Right atrium auricular region (tissue), 2 donors: ENCODE data around the gene CACNA1C. TPM values are rescaled to one million over a fixed set of nuclear protein-coding genes. Genes with fewer than 3 reads are reported as not detected.
A peak's percentile ranks its signal among the peaks of the same experiment; 100 is the strongest.

Source experiments
- DNase-seq: peaks from one replicate; pipeline ENCODE4 v3.0.0-alpha.2; 2019; ENCODE audit warnings: low spot score
- H3K27ac ChIP-seq, 2 donors: fragments of 200-600 bp; sonication (generic); 1 replicate in 1 of 2; 2 replicates in 1 of 2; pipeline ENCODE4 v1.5.1; 2016 to 2019
- H3K27me3 ChIP-seq, 2 donors: fragments of 200-600 bp; sonication (generic); one replicate each; pipeline versions ENCODE4 v1.5.1 to v1.6.0; 2017 to 2019
- H3K36me3 ChIP-seq: fragments of 200-600 bp; sonication (generic); one replicate; pipeline ENCODE4 v1.5.1; 2016
- H3K4me1 ChIP-seq, 2 donors: fragments of 200-600 bp; sonication (generic); one replicate each; pipeline versions ENCODE4 v1.5.1 to v1.6.0; 2017 to 2019
- H3K4me3 ChIP-seq, 2 donors: fragments of 200-600 bp; sonication (generic); 1 replicate in 1 of 2; 2 replicates in 1 of 2; pipeline ENCODE4 v1.5.1; 2017 to 2019; ENCODE audit warnings: mild to moderate bottlenecking in 1 of 2, moderate library complexity in 1 of 2
- H3K9me3 ChIP-seq, 2 donors: fragments of 200-600 bp; sonication (generic); one replicate each; pipeline ENCODE4 v1.5.1; 2019
- CTCF ChIP-seq, 2 donors: fragments of 200-600 bp; sonication (generic); IDR thresholded peaks; one replicate each; pipeline ENCODE4 v1.5.1; 2019; ENCODE audit warnings: antibody characterized with exemption in 2 of 2
- total RNA-seq, 2 donors: library from RNA; depleted of rRNA; stranded (reverse); fragments of >200 nt; gene quantifications; one replicate each; pipeline ENCODE4 v1.1.0, GENCODE V29; 2016

The CACNA1C gene
- total RNA-seq, 2 donors from 2014 or later = 83.1 to 93.6 TPM

GRCh38 chr12:2624543-2625288 is 571.9 kb downstream of the CACNA1C start:
- Histone ChIP-seq H3K9me3 (no peaks in the 10 kb centered on the region), H3K36me3 (peaks cover 76% of the 10 kb centered on the region), H3K27ac (no peak overlapping the region), H3K4me1 (peaks cover 0 to 19% of the 10 kb centered on the region in 2 donors), H3K4me3 (no peak overlapping the region), H3K27me3 (no peaks in the 10 kb centered on the region)
- no peak for DNase-seq
- TF ChIP-seq CTCF (IDR thresholded peaks at IDR 0.05) = peak in 1 of 2 donors; percentile 20

DNA sequence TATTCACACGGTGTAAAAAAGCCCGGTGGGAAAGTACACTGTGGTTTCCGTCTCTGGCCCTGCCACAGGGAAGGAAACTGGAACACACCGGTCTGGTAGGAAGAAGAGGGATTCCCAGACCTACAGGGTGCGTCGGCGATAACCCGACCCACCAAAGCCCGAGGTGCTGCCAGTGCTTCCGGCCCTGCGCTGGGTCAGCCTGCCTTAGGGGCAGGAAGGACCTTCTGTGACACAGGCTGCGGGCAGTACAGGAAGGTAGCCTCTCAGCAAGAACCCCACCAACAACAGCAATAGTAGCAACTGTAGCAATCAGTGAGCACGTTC is 572.5 kb downstream of the CACNA1C start:
- Histone ChIP-seq H3K4me1 (peaks cover 0 to 19% of the 10 kb centered on the region in 2 donors), H3K36me3 (peaks cover 76% of the 10 kb centered on the region), H3K27me3 (no peaks in the 10 kb centered on the region), H3K4me3 (no peak overlapping the region), H3K9me3 (no peaks in the 10 kb centered on the region), H3K27ac (no peak overlapping the region)
- no peak for TF ChIP-seq CTCF (IDR thresholded peaks at IDR 0.05)
- DNase-seq = no peak

DNA sequence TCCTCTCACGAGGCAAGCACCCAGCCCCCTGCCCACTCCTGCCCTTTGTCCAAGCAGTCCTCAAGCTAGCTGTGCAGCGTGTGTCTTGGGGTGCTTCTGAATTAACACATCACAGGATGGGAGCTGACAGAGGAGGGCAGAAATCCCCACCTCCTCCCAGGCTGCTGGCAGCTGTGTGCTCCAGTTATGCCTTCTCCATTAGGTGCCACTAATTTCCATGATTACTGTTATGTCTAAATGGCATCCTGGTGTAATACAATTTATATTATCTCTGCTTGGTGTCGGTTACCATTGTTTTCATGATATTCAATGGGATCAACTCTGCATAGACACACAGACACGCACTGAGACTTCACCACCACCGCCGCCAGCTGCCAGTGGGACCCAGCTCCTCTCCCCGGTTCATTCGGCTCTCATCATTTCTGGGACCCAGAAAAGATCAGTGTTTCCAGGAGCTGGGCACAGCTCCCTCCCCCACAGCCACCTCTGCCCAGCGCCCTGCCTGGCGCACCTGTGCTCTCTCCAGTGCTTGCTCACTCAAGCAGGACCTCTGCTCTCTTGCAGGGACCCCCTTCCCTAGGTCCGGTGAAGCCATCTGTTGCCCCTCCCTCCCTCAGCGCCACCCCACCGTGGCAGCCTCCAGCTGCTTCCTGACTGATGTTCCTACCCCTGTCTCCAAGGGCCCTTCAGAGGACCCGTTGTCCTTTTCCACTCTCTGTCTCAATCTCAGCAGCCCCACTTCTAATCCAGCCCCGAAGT is 574.5 kb downstream of the CACNA1C start:
- Histone ChIP-seq H3K27me3 (no peaks in the 10 kb centered on the region), H3K27ac (no peak overlapping the region), H3K4me3 (no peak overlapping the region), H3K9me3 (no peaks in the 10 kb centered on the region), H3K36me3 (peaks cover 64% of the 10 kb centered on the region), H3K4me1 (peaks cover 0 to 13% of the 10 kb centered on the region in 2 donors)
- TF ChIP-seq CTCF (IDR thresholded peaks at IDR 0.05) = no peak
- no peak for DNase-seq

DNA sequence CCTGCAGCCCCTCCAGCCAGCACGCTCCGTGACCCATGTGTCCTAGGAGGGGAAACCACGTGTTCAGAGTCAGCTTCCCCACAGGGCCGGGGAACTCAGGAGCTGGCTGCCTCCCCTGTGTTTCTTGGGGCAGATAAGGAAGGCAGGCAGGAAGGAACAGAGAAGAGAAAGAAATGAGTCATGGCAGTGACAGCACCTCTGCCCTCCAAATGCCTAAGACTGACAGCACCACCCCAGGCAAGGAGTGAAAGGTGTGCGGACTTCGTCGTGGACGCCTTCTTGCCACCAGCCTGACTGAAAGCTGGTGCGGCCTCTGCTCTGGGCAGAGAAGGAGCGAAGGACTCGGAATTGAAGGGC is 575.0 kb downstream of the CACNA1C start:
- Histone ChIP-seq H3K27me3 (no peaks in the 10 kb centered on the region), H3K36me3 (peaks cover 63% of the 10 kb centered on the region), H3K9me3 (no peaks in the 10 kb centered on the region), H3K27ac (no peak overlapping the region), H3K4me1 (peaks cover 0 to 8% of the 10 kb centered on the region in 2 donors), H3K4me3 (no peak overlapping the region)
- TF ChIP-seq CTCF (IDR thresholded peaks at IDR 0.05) = no peak
- DNase-seq = no peak

DNA sequence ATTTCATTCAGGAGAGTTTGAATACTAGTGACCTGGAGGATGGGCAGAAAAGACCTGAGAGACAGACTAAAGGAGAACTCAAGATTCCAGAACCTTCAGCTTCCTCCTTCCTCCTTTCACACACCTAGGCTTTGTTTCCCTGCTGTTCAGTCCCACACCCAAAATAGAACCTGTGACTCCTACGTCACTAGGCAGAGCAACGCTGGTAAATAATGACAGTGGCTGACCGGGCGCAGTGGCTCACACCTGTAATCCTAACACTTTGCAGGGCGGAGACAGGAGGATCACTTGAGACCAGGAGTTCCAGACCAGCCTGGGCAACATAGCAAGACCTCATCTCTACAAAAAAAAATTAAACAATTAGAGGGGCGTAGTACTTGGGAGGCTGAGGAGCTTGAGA is 575.6 kb downstream of the CACNA1C start:
- no peak overlapping the region for H3K27ac ChIP-seq
- peaks cover 0 to 2% of the 10 kb centered on the region in 2 donors for H3K4me1 ChIP-seq
- TF ChIP-seq CTCF (IDR thresholded peaks at IDR 0.05) = no peak
- DNase-seq = no peak
- H3K27me3 ChIP-seq = no peaks in the 10 kb centered on the region
- no peaks in the 10 kb centered on the region for H3K9me3 ChIP-seq
- H3K36me3 ChIP-seq = peaks cover 62% of the 10 kb centered on the region
- H3K4me3 ChIP-seq = no peak overlapping the region
